Endothelial cell of umbilical vein (primary cell): Measurements from ENCODE around the gene GRID1. TPM values are rescaled to one million over a fixed set of nuclear protein-coding genes. Genes with fewer than 3 reads are reported as not detected.

Experiments used
- BruUV-seq: library from RNA; stranded (reverse); fragments of 400-500 nt; replicated peaks from 2 replicates; lab custom pipeline; 2021; lab: Mats Ljungman, UMichigan
- CTCF ChIA-PET: fragments of 300-600, 350-600 bp; sonication (Branson Sonifier 250); formaldehyde crosslinking; loops from one replicate; lab custom pipeline; 2021; ENCODE audit warnings: antibody characterized with exemption, inconsistent platforms; lab: Charles Lee
- POLR2A ChIA-PET: fragments of 300-600, 350-600 bp; sonication (Branson Sonifier 250); formaldehyde crosslinking; loops from one replicate; lab custom pipeline; 2021; ENCODE audit warnings: antibody characterized with exemption, inconsistent platforms; lab: Charles Lee
- DNase-seq: peaks from one replicate; pipeline ENCODE4 v3.0.0-alpha.2; 2011; ENCODE audit warnings: low read depth, low spot score
- FAIRE-seq: peaks from 2 replicates; lab custom pipeline; 2011; peaks lifted over from hg19 to GRCh38; lab: Jason Lieb, UNC
- H2AFZ ChIP-seq: 2 replicates; pipeline ENCODE4 v1.6.0; 2012; ENCODE audit warnings: low read depth, low read length, control low read depth, inconsistent platforms
- H3K27ac ChIP-seq: 2 replicates; pipeline ENCODE4 v1.5.1; 2011; ENCODE audit warnings: low read depth, mild to moderate bottlenecking, control low read depth, low read length, moderate library complexity; ENCODE audit not compliant: insufficient read depth
- H3K27me3 ChIP-seq, 2 experiments: 2 replicates each; pipeline versions ENCODE4 v1.6.0 to v1.6.1; 2011; ENCODE audit warnings: low read length in 2 of 2, mixed read lengths in 1 of 2; ENCODE audit not compliant: control insufficient read depth in 2 of 2, insufficient read depth in 2 of 2
- H3K36me3 ChIP-seq, 2 experiments: 2 replicates in 1 of 2; 3 replicates in 1 of 2; pipeline ENCODE4 v1.5.1; 2011; ENCODE audit warnings: low read length in 2 of 2, mild to moderate bottlenecking in 1 of 2, moderate library complexity in 1 of 2; ENCODE audit not compliant: control insufficient read depth in 2 of 2, insufficient read depth in 2 of 2; ENCODE audit errors: extremely low read depth in 1 of 2
- H3K4me1 ChIP-seq: 3 replicates; pipeline ENCODE4 v1.5.1; 2011; ENCODE audit warnings: mild to moderate bottlenecking, low read length; ENCODE audit not compliant: control insufficient read depth, insufficient read depth; ENCODE audit errors: extremely low read depth
- H3K4me2 ChIP-seq: 2 replicates; pipeline ENCODE4 v1.6.1; 2011; ENCODE audit warnings: low read length, control low read depth, mixed read lengths; ENCODE audit not compliant: insufficient read depth
- H3K4me3 ChIP-seq, 3 experiments: fragments of 200-600 bp in 1 of 3; sonication (generic), shearing (Covaris generic) in 1 of 3; replicated peaks in 1 of 3; 2 replicates each; pipeline ENCODE4 v1.5.1; 2011 to 2016; ENCODE audit warnings: control low read depth in 3 of 3, low read length in 3 of 3, mild to moderate bottlenecking in 2 of 3, inconsistent platforms in 1 of 3, low read depth in 1 of 3, moderate library complexity in 1 of 3; ENCODE audit not compliant: insufficient read depth in 1 of 3
- H3K79me2 ChIP-seq: 2 replicates; pipeline ENCODE4 v1.6.0; 2012; ENCODE audit warnings: low read length, inconsistent platforms; ENCODE audit not compliant: control insufficient read depth, insufficient read depth
- H3K9ac ChIP-seq: replicated peaks from 2 replicates; pipeline ENCODE3; 2011; ENCODE audit warnings: low read length, control low read depth; ENCODE audit not compliant: insufficient read depth; ENCODE audit errors: extremely low read depth
- H3K9me1 ChIP-seq: replicated peaks from 3 replicates; pipeline ENCODE4 v1.6.0; 2011; ENCODE audit warnings: mild to moderate bottlenecking, low read length; ENCODE audit not compliant: control insufficient read depth, insufficient read depth; ENCODE audit errors: extremely low read depth
- H3K9me3 ChIP-seq: replicated peaks from 2 replicates; pipeline ENCODE4 v1.5.1; 2012; ENCODE audit warnings: low read length, inconsistent platforms; ENCODE audit not compliant: control insufficient read depth, insufficient read depth
- H4K20me1 ChIP-seq: replicated peaks from 2 replicates; pipeline ENCODE3; 2011; ENCODE audit warnings: mild to moderate bottlenecking, low read length; ENCODE audit not compliant: control insufficient read depth, insufficient read depth; ENCODE audit errors: extremely low read depth
- CTCF ChIP-seq, 2 donors: IDR thresholded peaks; 1 replicate in 1 of 2; 2 replicates in 1 of 2; pipeline ENCODE4 v1.5.1; 2011; ENCODE audit warnings: low read length in 2 of 2, mild to moderate bottlenecking in 2 of 2, moderate library complexity in 2 of 2, control low read depth in 1 of 2, inconsistent platforms in 1 of 2, low read depth in 1 of 2; ENCODE audit not compliant: insufficient read depth in 1 of 2; ENCODE audit errors: extremely low read depth in 1 of 2
- EZH2 ChIP-seq: IDR thresholded peaks from 2 replicates; pipeline ENCODE4 v1.6.1; 2012; ENCODE audit warnings: borderline replicate concordance, low read depth, mild to moderate bottlenecking, moderate library complexity, low read length, inconsistent platforms; ENCODE audit not compliant: severe bottlenecking
- FOS ChIP-seq: IDR thresholded peaks from 2 replicates; pipeline ENCODE4 v1.6.1; 2011; ENCODE audit warnings: mild to moderate bottlenecking, low read length, moderate library complexity, borderline replicate concordance; ENCODE audit not compliant: insufficient read depth
- GATA2 ChIP-seq: IDR thresholded peaks from 2 replicates; pipeline ENCODE4 v1.7.0; 2011; ENCODE audit warnings: low read depth, mild to moderate bottlenecking, moderate library complexity, mixed read lengths, low read length; ENCODE audit not compliant: insufficient read length, insufficient read depth
- JUN ChIP-seq: IDR thresholded peaks from 2 replicates; pipeline ENCODE4 v1.6.1; 2011; ENCODE audit warnings: borderline replicate concordance, low read depth; ENCODE audit not compliant: insufficient read length, insufficient read depth
- MAX ChIP-seq: IDR thresholded peaks from 2 replicates; pipeline ENCODE4 v1.6.1; 2011; ENCODE audit not compliant: insufficient read depth, insufficient read length
- MYC ChIP-seq: IDR thresholded peaks from one replicate; pipeline ENCODE4 v1.6.1; 2011; ENCODE audit warnings: mild to moderate bottlenecking, low read depth, low read length
- POLR2A ChIP-seq: IDR thresholded peaks from 2 replicates; pipeline ENCODE4 v1.6.1; 2012; ENCODE audit warnings: low read depth, mild to moderate bottlenecking, control low read depth, low read length
- POLR2AphosphoS5 ChIP-seq: IDR thresholded peaks from 2 replicates; pipeline ENCODE4 v1.6.1; 2012; ENCODE audit warnings: low read depth, mild to moderate bottlenecking, control low read depth, low read length, moderate library complexity; ENCODE audit not compliant: insufficient read depth
- dilution Hi-C: fragments of 300-500 bp; cut with MboI; formaldehyde crosslinking; loops from one replicate; pipeline ENCODE4 v1.15.0; 2019; ENCODE audit warnings: low sequenced_read_pairs; ENCODE audit not compliant: extremely low pct_ligation_motif_present
- intact Hi-C: fragments of 100-400 bp; cut with micrococcal nuclease; formaldehyde crosslinking; loops from one replicate; pipeline ENCODE4 v1.10.0; 2022
- polyA plus RNA-seq, 4 experiments: library from polyadenylated mRNA; depleted of rRNA in 3 of 4; stranded (reverse) in 3 of 4; unstranded in 1 of 4; fragments of >200 nt; gene quantifications; 2 replicates each; pipeline versions ENCODE4 v1.2.1 to v1.2.3, GENCODE V29; 2011 to 2012; ENCODE audit warnings: missing spikeins in 1 of 4
- total RNA-seq: library from RNA; stranded (reverse); gene quantifications from 2 replicates; pipeline ENCODE4 v1.2.3, GENCODE V29; 2021

The GRID1 gene
- total and polyA plus RNA-seq, 2 donors (not counting 3 experiments of a cell fraction or from before 2014, with no cell fraction given), result not detected

- FAIRE-seq (no peak), DNase-seq (no peak)
- ChIA-PET POLR2A (no interaction called here), CTCF (no interaction called here)
- TF ChIP-seq EZH2, result no peak
- no peak for TF ChIP-seq MYC
- TF ChIP-seq GATA2, result no peak
- TF ChIP-seq FOS, result no peak
- TF ChIP-seq POLR2AphosphoS5, result no peak
- TF ChIP-seq POLR2A, result no peak
- no peak for TF ChIP-seq JUN
- TF ChIP-seq MAX, result no peak
- no peak for TF ChIP-seq CTCF (IDR thresholded peaks at IDR 0.05; ENCODE audit: extremely low read depth in 1 of 2, insufficient read depth in 1 of 2, low read depth in 1 of 2, low read length in 2 of 2)
- Histone ChIP-seq H3K27ac (no peak overlapping the region), H3K36me3 (no peaks in the 10 kb centered on the region), H4K20me1 (no peaks in the 10 kb centered on the region), H3K9ac (no peak overlapping the region), H2AFZ (no peak overlapping the region), H3K4me1 (no peaks in the 10 kb centered on the region), H3K9me1 (no peaks in the 10 kb centered on the region), H3K9me3 (no peaks in the 10 kb centered on the region), H3K79me2 (no peaks in the 10 kb centered on the region), H3K4me3 (no peak overlapping the region), H3K27me3 (no peaks in the 10 kb centered on the region), H3K4me2 (no peak overlapping the region)
- intact Hi-C loops, result no loop called here
- BruUV-seq, result no TSS peak
- dilution Hi-C loops, result no loop called here
Observed at GRCh38 chr10:86356296-86356695, 10.3 kb downstream of the GRID1 start.
